Measurements from ENCODE around the gene FAM9B. TPM values are rescaled to one million over a fixed set of nuclear protein-coding genes. Genes with fewer than 3 reads are reported as not detected.

FAM9B gene
- not detected in 2 replicates for polyA plus RNA-seq (2013)

- Histone ChIP-seq H4K91ac (ENCODE audit: low read depth, low read length) (no peak within 1 kb of the TSS), H3K9ac (ENCODE audit: low read length) (no peak within 1 kb of the TSS), H3K79me2 (ENCODE audit: control insufficient read depth, insufficient read depth, low read length, poor library complexity) (no peaks in the 10 kb centered on the region), H3K18ac (ENCODE audit: low read length) (no peak within 1 kb of the TSS), H2BK120ac (ENCODE audit: insufficient read depth, low read length, poor library complexity) (no peak within 1 kb of the TSS), H3K27ac (ENCODE audit: low read depth, low read length) (no peak within 1 kb of the TSS), H3K4me2 (ENCODE audit: low read length) (no peak within 1 kb of the TSS), H3K4ac (ENCODE audit: low read depth, low read length) (no peak within 1 kb of the TSS), H3K23ac (ENCODE audit: low read length) (no peak within 1 kb of the TSS), H4K12ac (ENCODE audit: low read depth, low read length) (no peak within 1 kb of the TSS), H2BK5ac (ENCODE audit: low read depth, low read length, poor library complexity) (no peak within 1 kb of the TSS), H2AFZ (ENCODE audit: insufficient read depth, low read length, poor library complexity) (no peak within 1 kb of the TSS), H3K79me1 (ENCODE audit: low read length) (no peaks in the 10 kb centered on the region), H3K14ac (ENCODE audit: low read length) (no peak within 1 kb of the TSS), H4K8ac (ENCODE audit: low read depth, low read length) (no peak within 1 kb of the TSS), H3K36me3 (ENCODE audit: control insufficient read depth in 1 of 2, insufficient read depth in 2 of 2, low read length in 2 of 2) (peaks cover 0 to 1% of the 10 kb centered on the region in 2 experiments), H3K4me1 (ENCODE audit: control insufficient read depth in 1 of 2, insufficient read depth in 2 of 2, low read length in 2 of 2) (no peaks in the 10 kb centered on the region), H2BK12ac (ENCODE audit: low read length) (no peak within 1 kb of the TSS), H3K27me3 (ENCODE audit: insufficient read depth, low read length) (no peaks in the 10 kb centered on the region), H3K9me3 (ENCODE audit: insufficient read depth, low read depth, low read length) (no peaks in the 10 kb centered on the region), H3K4me3 (ENCODE audit: low read depth, low read length) (no peak within 1 kb of the TSS), H2AK5ac (ENCODE audit: low read length) (no peak within 1 kb of the TSS)
- no CpG with 5 or more reads among the region's 11 CpGs for WGBS (ENCODE audit: extremely low coverage, insufficient coverage, insufficient read length)
- no peak for DNase-seq
Measured at GRCh38 chrX:9033989-9034388, at the start of gene FAM9B. Gene FAM9B (minus strand): TSS chrX:9034127. CDS start chrX:9032986, 1,141 bp downstream.

DNA sequence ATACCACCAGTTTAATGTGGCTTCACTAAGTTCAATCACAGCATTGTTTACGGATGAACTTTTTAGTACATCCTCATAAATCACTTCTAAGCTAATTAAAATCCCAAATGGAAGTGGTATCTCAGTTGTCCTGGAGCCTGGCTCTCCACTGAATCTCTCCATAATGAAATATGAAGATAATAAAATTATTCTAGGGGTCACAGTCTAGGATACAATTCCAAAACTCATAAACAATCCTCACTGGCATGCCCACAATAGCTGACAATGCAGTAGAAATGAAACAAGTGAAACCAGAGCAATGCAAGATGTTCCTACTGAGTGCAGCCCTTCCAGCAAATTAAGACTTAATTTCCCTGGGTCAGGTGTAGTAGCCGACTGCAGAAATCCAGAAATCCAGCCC, 47.3 kb upstream of the FAM9B start:
- Histone ChIP-seq H3K27me3 (ENCODE audit: insufficient read depth, low read length) (no peaks in the 10 kb centered on the region), H3K4me3 (ENCODE audit: low read depth, low read length) (no peak overlapping the region), H3K36me3 (ENCODE audit: control insufficient read depth in 1 of 2, insufficient read depth in 2 of 2, low read length in 2 of 2) (no peaks in the 10 kb centered on the region), H3K9me3 (ENCODE audit: insufficient read depth, low read depth, low read length) (no peaks in the 10 kb centered on the region), H3K23ac (ENCODE audit: low read length) (no peak overlapping the region), H3K14ac (ENCODE audit: low read length) (no peak overlapping the region), H4K8ac (ENCODE audit: low read depth, low read length) (no peak overlapping the region), H2BK5ac (ENCODE audit: low read depth, low read length, poor library complexity) (no peak overlapping the region), H4K12ac (ENCODE audit: low read depth, low read length) (no peak overlapping the region), H3K18ac (ENCODE audit: low read length) (no peak overlapping the region), H2AK5ac (ENCODE audit: low read length) (no peak overlapping the region), H2BK12ac (ENCODE audit: low read length) (no peak overlapping the region), H4K91ac (ENCODE audit: low read depth, low read length) (no peak overlapping the region), H3K79me2 (ENCODE audit: control insufficient read depth, insufficient read depth, low read length, poor library complexity) (no peaks in the 10 kb centered on the region), H2BK120ac (ENCODE audit: insufficient read depth, low read length, poor library complexity) (no peak overlapping the region), H3K9ac (ENCODE audit: low read length) (no peak overlapping the region), H2AFZ (ENCODE audit: insufficient read depth, low read length, poor library complexity) (no peak overlapping the region), H3K4me1 (ENCODE audit: control insufficient read depth in 1 of 2, insufficient read depth in 2 of 2, low read length in 2 of 2) (no peaks in the 10 kb centered on the region), H3K79me1 (ENCODE audit: low read length) (no peaks in the 10 kb centered on the region), H3K4me2 (ENCODE audit: low read length) (no peak overlapping the region), H3K27ac (ENCODE audit: low read depth, low read length) (no peak overlapping the region), H3K4ac (ENCODE audit: low read depth, low read length) (no peak overlapping the region)
- no CpG with 5 or more reads among the region's 2 CpGs for WGBS (ENCODE audit: extremely low coverage, insufficient coverage, insufficient read length)
- DNase-seq: no peak

DNA sequence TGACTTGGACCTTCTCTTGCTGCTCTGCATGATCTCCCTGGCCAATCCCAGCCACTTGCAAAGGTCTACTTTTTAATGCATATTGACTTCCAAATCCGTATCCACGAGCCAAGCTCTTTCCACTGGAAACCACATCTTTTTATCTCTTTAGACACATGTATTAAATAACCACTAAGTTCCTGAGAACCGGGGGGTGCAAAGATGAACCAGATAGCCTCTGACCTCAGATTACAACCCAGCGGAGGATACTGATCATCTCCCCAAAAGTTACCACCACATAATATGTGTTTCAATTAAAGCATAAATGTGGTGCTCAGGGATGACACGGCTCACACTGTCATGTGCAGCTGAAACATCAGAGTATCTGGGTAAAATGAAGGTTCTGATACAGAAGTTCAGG, 40.4 kb upstream of the FAM9B start:
- H2BK12ac ChIP-seq (ENCODE audit: low read length): no peak overlapping the region
- H3K4ac ChIP-seq (ENCODE audit: low read depth, low read length): no peak overlapping the region
- H3K27me3 ChIP-seq (ENCODE audit: insufficient read depth, low read length): no peaks in the 10 kb centered on the region
- H4K91ac ChIP-seq (ENCODE audit: low read depth, low read length): no peak overlapping the region
- H4K12ac ChIP-seq (ENCODE audit: low read depth, low read length): no peak overlapping the region
- H3K9ac ChIP-seq (ENCODE audit: low read length): no peak overlapping the region
- H3K79me2 ChIP-seq (ENCODE audit: control insufficient read depth, insufficient read depth, low read length, poor library complexity): no peaks in the 10 kb centered on the region
- no peak overlapping the region for H2BK5ac ChIP-seq (ENCODE audit: low read depth, low read length, poor library complexity)
- H3K18ac ChIP-seq (ENCODE audit: low read length): no peak overlapping the region
- no peak overlapping the region for H3K23ac ChIP-seq (ENCODE audit: low read length)
- H3K27ac ChIP-seq (ENCODE audit: low read depth, low read length): no peak overlapping the region
- no peak overlapping the region for H2AK5ac ChIP-seq (ENCODE audit: low read length)
- H2BK120ac ChIP-seq (ENCODE audit: insufficient read depth, low read length, poor library complexity): no peak overlapping the region
- WGBS (ENCODE audit: extremely low coverage, insufficient coverage, insufficient read length): no CpG with 5 or more reads among the region's 5 CpGs
- H3K4me3 ChIP-seq (ENCODE audit: low read depth, low read length): no peak overlapping the region
- no peaks in the 10 kb centered on the region for H3K79me1 ChIP-seq (ENCODE audit: low read length)
- H4K8ac ChIP-seq (ENCODE audit: low read depth, low read length): no peak overlapping the region
- H3K14ac ChIP-seq (ENCODE audit: low read length): no peak overlapping the region
- H2AFZ ChIP-seq (ENCODE audit: insufficient read depth, low read length, poor library complexity): no peak overlapping the region
- H3K4me1 ChIP-seq (ENCODE audit: control insufficient read depth in 1 of 2, insufficient read depth in 2 of 2, low read length in 2 of 2): no peaks in the 10 kb centered on the region
- no peak overlapping the region for H3K4me2 ChIP-seq (ENCODE audit: low read length)
- no peak for DNase-seq
- no peaks in the 10 kb centered on the region for H3K36me3 ChIP-seq (ENCODE audit: control insufficient read depth in 1 of 2, insufficient read depth in 2 of 2, low read length in 2 of 2)
- H3K9me3 ChIP-seq (ENCODE audit: insufficient read depth, low read depth, low read length): no peaks in the 10 kb centered on the region

- no peak overlapping the region for H3K27ac ChIP-seq (ENCODE audit: low read depth, low read length)
- H3K4ac ChIP-seq (ENCODE audit: low read depth, low read length): no peak overlapping the region
- no peak overlapping the region for H2AFZ ChIP-seq (ENCODE audit: insufficient read depth, low read length, poor library complexity)
- no peak overlapping the region for H4K91ac ChIP-seq (ENCODE audit: low read depth, low read length)
- H3K9me3 ChIP-seq (ENCODE audit: insufficient read depth, low read depth, low read length): no peaks in the 10 kb centered on the region
- H2BK5ac ChIP-seq (ENCODE audit: low read depth, low read length, poor library complexity): no peak overlapping the region
- H3K79me1 ChIP-seq (ENCODE audit: low read length): no peaks in the 10 kb centered on the region
- no peak overlapping the region for H3K18ac ChIP-seq (ENCODE audit: low read length)
- H3K4me1 ChIP-seq (ENCODE audit: control insufficient read depth in 1 of 2, insufficient read depth in 2 of 2, low read length in 2 of 2): no peaks in the 10 kb centered on the region
- H3K4me2 ChIP-seq (ENCODE audit: low read length): no peak overlapping the region
- H3K4me3 ChIP-seq (ENCODE audit: low read depth, low read length): no peak overlapping the region
- H3K9ac ChIP-seq (ENCODE audit: low read length): no peak overlapping the region
- H2BK12ac ChIP-seq (ENCODE audit: low read length): no peak overlapping the region
- H3K14ac ChIP-seq (ENCODE audit: low read length): no peak overlapping the region
- H3K27me3 ChIP-seq (ENCODE audit: insufficient read depth, low read length): no peaks in the 10 kb centered on the region
- no peak overlapping the region for H4K12ac ChIP-seq (ENCODE audit: low read depth, low read length)
- no CpG with 5 or more reads among the region's 5 CpGs for whole genome bisulfite sequencing (ENCODE audit: extremely low coverage, insufficient coverage, insufficient read length)
- no peak overlapping the region for H2AK5ac ChIP-seq (ENCODE audit: low read length)
- H3K23ac ChIP-seq (ENCODE audit: low read length): no peak overlapping the region
- no peaks in the 10 kb centered on the region for H3K79me2 ChIP-seq (ENCODE audit: control insufficient read depth, insufficient read depth, low read length, poor library complexity)
- no peak overlapping the region for H2BK120ac ChIP-seq (ENCODE audit: insufficient read depth, low read length, poor library complexity)
- no peaks in the 10 kb centered on the region for H3K36me3 ChIP-seq (ENCODE audit: control insufficient read depth in 1 of 2, insufficient read depth in 2 of 2, low read length in 2 of 2)
- DNase-seq: no peak
- no peak overlapping the region for H4K8ac ChIP-seq (ENCODE audit: low read depth, low read length)
Measured at GRCh38 chrX:9072281-9072680, 38.4 kb upstream of the FAM9B start.
